Measurements from ENCODE around the gene CERK.

The CERK gene

GRCh38 chr22:46728470-46728869, 9.6 kb downstream of the CERK start:
- no peak overlapping the region for H3K27ac ChIP-seq
- no peak overlapping the region for H3K4me2 ChIP-seq
- no peak overlapping the region for H2AFZ ChIP-seq (ENCODE audit: low read depth)
- H3K4me3 ChIP-seq (IDR thresholded peaks at IDR 0.05; ENCODE audit: insufficient read depth, low read depth, low read length), result no peak overlapping the region
- H4K20me1 ChIP-seq (ENCODE audit: insufficient read depth), result no peaks in the 10 kb centered on the region
- H3K36me3 ChIP-seq (ENCODE audit: insufficient read depth), result no peaks in the 10 kb centered on the region
- H3K4me1 ChIP-seq (ENCODE audit: low read depth, poor library complexity, severe bottlenecking), result no peaks in the 10 kb centered on the region
- TF ChIP-seq CTCF (conservative IDR thresholded peaks at IDR 0.05; ENCODE audit: low read depth, low read length), result no peak
- no peak overlapping the region for H3K9ac ChIP-seq
- H3K27me3 ChIP-seq (ENCODE audit: insufficient read depth, low read depth), result no peaks in the 10 kb centered on the region
- no peaks in the 10 kb centered on the region; the same call in 1 of the 2 replicates for H3K79me2 ChIP-seq (ENCODE audit: insufficient read depth, low read depth)

- Histone ChIP-seq H3K36me3 (ENCODE audit: insufficient read depth) (no peaks in the 10 kb centered on the region), H3K9ac (no peak overlapping the region), H3K27me3 (ENCODE audit: insufficient read depth, low read depth) (no peaks in the 10 kb centered on the region), H3K27ac (no peak overlapping the region), H3K79me2 (ENCODE audit: insufficient read depth, low read depth) (no peaks in the 10 kb centered on the region), H3K4me3 (IDR thresholded peaks at IDR 0.05; ENCODE audit: insufficient read depth, low read depth, low read length) (no peak overlapping the region), H2AFZ (ENCODE audit: low read depth) (no peak overlapping the region), H3K4me1 (ENCODE audit: low read depth, poor library complexity, severe bottlenecking) (no peaks in the 10 kb centered on the region), H4K20me1 (ENCODE audit: insufficient read depth) (no peaks in the 10 kb centered on the region), H3K4me2 (no peak overlapping the region)
- no peak for TF ChIP-seq CTCF (conservative IDR thresholded peaks at IDR 0.05; ENCODE audit: low read depth, low read length)
Measured at GRCh38 chr22:46727813-46728364, 10.2 kb downstream of the CERK start.

- Histone ChIP-seq H3K4me3 (IDR thresholded peaks at IDR 0.05; ENCODE audit: insufficient read depth, low read depth, low read length) (no peak overlapping the region), H3K27me3 (ENCODE audit: insufficient read depth, low read depth) (no peaks in the 10 kb centered on the region), H3K4me1 (ENCODE audit: low read depth, poor library complexity, severe bottlenecking) (no peaks in the 10 kb centered on the region), H3K9ac (no peak overlapping the region), H3K36me3 (ENCODE audit: insufficient read depth) (no peaks in the 10 kb centered on the region), H4K20me1 (ENCODE audit: insufficient read depth) (no peaks in the 10 kb centered on the region), H3K27ac (no peak overlapping the region), H2AFZ (ENCODE audit: low read depth) (no peak overlapping the region), H3K79me2 (ENCODE audit: insufficient read depth, low read depth) (no peaks in the 10 kb centered on the region), H3K4me2 (no peak overlapping the region)
- no peak for TF ChIP-seq CTCF (conservative IDR thresholded peaks at IDR 0.05; ENCODE audit: low read depth, low read length)
Measured at GRCh38 chr22:46726986-46727317, 11.1 kb downstream of the CERK start.

- Histone ChIP-seq H3K36me3 (ENCODE audit: insufficient read depth) (no peaks in the 10 kb centered on the region), H3K27ac (no peak overlapping the region), H3K4me2 (no peak overlapping the region), H3K79me2 (ENCODE audit: insufficient read depth, low read depth) (no peaks in the 10 kb centered on the region), H3K27me3 (ENCODE audit: insufficient read depth, low read depth) (no peaks in the 10 kb centered on the region), H3K4me3 (IDR thresholded peaks at IDR 0.05; ENCODE audit: insufficient read depth, low read depth, low read length) (no peak overlapping the region), H3K9ac (no peak overlapping the region), H2AFZ (ENCODE audit: low read depth) (no peak overlapping the region), H3K4me1 (ENCODE audit: low read depth, poor library complexity, severe bottlenecking) (no peaks in the 10 kb centered on the region), H4K20me1 (ENCODE audit: insufficient read depth) (no peaks in the 10 kb centered on the region)
- no peak for TF ChIP-seq CTCF (conservative IDR thresholded peaks at IDR 0.05; ENCODE audit: low read depth, low read length)
Measured at GRCh38 chr22:46726066-46726985, 11.7 kb downstream of the CERK start.
